Measurements from ENCODE around the gene ARMC8.

Gene ARMC8

GRCh38 chr3:138222131-138222941 is 35.2 kb downstream of the ARMC8 start:
- no peak overlapping the region for H3K4me3 ChIP-seq (replicated peaks in 1 of 2; ENCODE audit: low read depth in 2 of 2, low read length in 2 of 2)
- DNase-seq (ENCODE audit: low read depth in 2 of 2) = peak in 1 of 2 donors; percentile 29
- no peak for TF ChIP-seq CTCF (IDR thresholded peaks at IDR 0.05; ENCODE audit: low read depth, low read length)

- H3K4me3 ChIP-seq (replicated peaks in 1 of 2; ENCODE audit: low read depth in 2 of 2, low read length in 2 of 2) = no peak overlapping the region
- no peak for TF ChIP-seq CTCF (IDR thresholded peaks at IDR 0.05; ENCODE audit: low read depth, low read length)
- DNase-seq (ENCODE audit: low read depth in 2 of 2) = no peak
Measured at GRCh38 chr3:138222942-138223287, 35.8 kb downstream of the ARMC8 start.

- peak; percentile 67 to 91 for DNase-seq (ENCODE audit: low read depth in 2 of 2)
- H3K4me3 ChIP-seq (replicated peaks in 1 of 2; ENCODE audit: low read depth in 2 of 2, low read length in 2 of 2) = no peak overlapping the region
- TF ChIP-seq CTCF (IDR thresholded peaks at IDR 0.05; ENCODE audit: low read depth, low read length) = no peak
Measured at GRCh38 chr3:138227650-138228049, 40.5 kb downstream of the ARMC8 start.

DNA sequence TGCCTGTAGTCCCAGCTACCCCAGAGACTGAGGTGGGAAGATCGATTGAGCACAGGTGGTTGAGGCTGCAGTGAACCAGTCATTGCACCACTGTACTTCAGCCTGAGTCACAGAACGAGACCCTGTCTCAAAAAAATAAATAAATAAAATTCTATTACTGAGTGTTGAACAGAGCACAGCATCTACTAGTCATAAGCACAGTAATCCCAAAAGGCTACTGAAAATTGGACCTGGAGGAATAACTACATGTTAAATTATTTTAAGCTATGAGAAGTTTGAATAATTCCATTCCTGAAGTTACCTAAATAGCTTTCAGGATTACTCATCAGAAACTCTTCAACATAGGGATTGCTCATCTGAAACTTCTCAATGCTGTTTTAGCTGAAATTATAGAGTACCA is 43.4 kb downstream of the ARMC8 start:
- no peak overlapping the region for H3K4me3 ChIP-seq (replicated peaks in 1 of 2; ENCODE audit: low read depth in 2 of 2, low read length in 2 of 2)
- TF ChIP-seq CTCF (IDR thresholded peaks at IDR 0.05; ENCODE audit: low read depth, low read length) = no peak
- DNase-seq (ENCODE audit: low read depth in 2 of 2) = peak in 1 of 2 donors; percentile 63

- no peak for DNase-seq (ENCODE audit: low read depth in 2 of 2)
- H3K4me3 ChIP-seq (replicated peaks in 1 of 2; ENCODE audit: low read depth in 2 of 2, low read length in 2 of 2) = no peak overlapping the region
- TF ChIP-seq CTCF (IDR thresholded peaks at IDR 0.05; ENCODE audit: low read depth, low read length) = no peak
Measured at GRCh38 chr3:138232705-138233364, 45.7 kb downstream of the ARMC8 start.

- H3K4me3 ChIP-seq (replicated peaks in 1 of 2; ENCODE audit: low read depth in 2 of 2, low read length in 2 of 2) = no peak overlapping the region
- DNase-seq (ENCODE audit: low read depth in 2 of 2) = peak in 1 of 2 donors; percentile 24
- no peak for TF ChIP-seq CTCF (IDR thresholded peaks at IDR 0.05; ENCODE audit: low read depth, low read length)
Measured at GRCh38 chr3:138234401-138235179, 47.5 kb downstream of the ARMC8 start.

Measured in cardiac fibroblast (primary cell).